HG03378 (cell line): ENCODE data around the gene CCDC190.
A peak's percentile ranks its signal among the peaks of the same experiment; 100 is the strongest.
"Not testable (repeated sequence)": the region's sequence is repeated elsewhere in the genome, so short reads cannot be mapped to it uniquely, and the experiment has no call there.

Source experiments
- ATAC-seq: cut with Tn5 transposase; IDR thresholded peaks from one replicate; pipeline ENCODE4 v1.9.1; 2021; ENCODE audit warnings: mild to moderate bottlenecking, moderate library complexity; ENCODE audit not compliant: unreplicated experiment

Gene CCDC190

GRCh38 chr1:162878000-162878596 is 17.1 kb upstream of the CCDC190 start:
- ATAC-seq: no peak

GRCh38 chr1:162877412-162877811 is 16.4 kb upstream of the CCDC190 start:
- ATAC-seq: no peak

GRCh38 chr1:162876751-162877150 is 15.8 kb upstream of the CCDC190 start:
- ATAC-seq: no peak

- no peak for ATAC-seq
Measured at GRCh38 chr1:162873671-162874666, 13.0 kb upstream of the CCDC190 start.

GRCh38 chr1:162872981-162873380 is 12.0 kb upstream of the CCDC190 start:
- no peak for ATAC-seq

GRCh38 chr1:162871417-162871816 is 10.4 kb upstream of the CCDC190 start:
- not testable (repeated sequence) for ATAC-seq

- ATAC-seq: no peak
Measured at GRCh38 chr1:162868972-162869371, 8.0 kb upstream of the CCDC190 start.

GRCh38 chr1:162861625-162862024 is 650 bp upstream of the CCDC190 start:
- ATAC-seq: no peak

- ATAC-seq: no peak
Measured at GRCh38 chr1:162859191-162859590, 1.8 kb downstream of the CCDC190 start.

GRCh38 chr1:162857850-162858249 is 3.1 kb downstream of the CCDC190 start:
- ATAC-seq: no peak

- no peak for ATAC-seq
Measured at GRCh38 chr1:162856260-162856659, 4.7 kb downstream of the CCDC190 start.

- ATAC-seq: no peak
Measured at GRCh38 chr1:162855461-162856150, 5.4 kb downstream of the CCDC190 start.

GRCh38 chr1:162854245-162854882 is 6.6 kb downstream of the CCDC190 start:
- ATAC-seq: peak; percentile 91

- no peak for ATAC-seq
Measured at GRCh38 chr1:162851341-162851740, 9.6 kb downstream of the CCDC190 start.

GRCh38 chr1:162849711-162850110 is 11.3 kb downstream of the CCDC190 start:
- ATAC-seq: no peak

GRCh38 chr1:162847839-162848453 is 13.0 kb downstream of the CCDC190 start:
- peak; percentile 61 for ATAC-seq

GRCh38 chr1:162846256-162847212 is 14.4 kb downstream of the CCDC190 start:
- ATAC-seq: no peak

GRCh38 chr1:162844153-162844552 is 16.8 kb downstream of the CCDC190 start:
- ATAC-seq: no peak

- ATAC-seq: no peak
Measured at GRCh38 chr1:162840250-162840839, 20.6 kb downstream of the CCDC190 start.
